Trophoblast cell (in vitro differentiated cells and primary cell): ENCODE measurements around the gene EPHA4.

ENCODE experiments used
- DNase-seq, 2 donors: peaks; one replicate each; pipeline ENCODE4 v3.0.0-alpha.2; 2016
- H2AFZ ChIP-seq: 2 replicates; pipeline ENCODE4 v1.6.1; 2013; ENCODE audit warnings: low read length, moderate library complexity, mild to moderate bottlenecking; ENCODE audit not compliant: insufficient read depth, poor library complexity
- H2AK5ac ChIP-seq: 2 replicates; pipeline ENCODE4 v1.6.1; 2013; ENCODE audit warnings: mild to moderate bottlenecking, low read length
- H2BK120ac ChIP-seq: 2 replicates; pipeline ENCODE4 v1.6.1; 2013; ENCODE audit warnings: low read length, mild to moderate bottlenecking, moderate library complexity; ENCODE audit not compliant: insufficient read depth, poor library complexity
- H2BK12ac ChIP-seq: 2 replicates; pipeline ENCODE4 v1.6.1; 2013; ENCODE audit warnings: mild to moderate bottlenecking, low read length, moderate library complexity
- H2BK5ac ChIP-seq: 2 replicates; pipeline ENCODE4 v1.6.1; 2013; ENCODE audit warnings: low read length, low read depth, moderate library complexity, mild to moderate bottlenecking; ENCODE audit not compliant: poor library complexity
- H3K14ac ChIP-seq: 2 replicates; pipeline ENCODE4 v1.6.1; 2013; ENCODE audit warnings: mild to moderate bottlenecking, low read length
- H3K18ac ChIP-seq: 2 replicates; pipeline ENCODE4 v1.6.1; 2013; ENCODE audit warnings: mild to moderate bottlenecking, low read length
- H3K23ac ChIP-seq: 2 replicates; pipeline ENCODE4 v1.6.1; 2013; ENCODE audit warnings: low read length
- H3K27ac ChIP-seq: 2 replicates; pipeline ENCODE4 v1.5.1; 2013; ENCODE audit warnings: low read depth, mild to moderate bottlenecking, inconsistent platforms, low read length, moderate library complexity
- H3K27me3 ChIP-seq: 2 replicates; pipeline ENCODE4 v1.6.1; 2013; ENCODE audit warnings: inconsistent platforms, mild to moderate bottlenecking, low read length, moderate library complexity; ENCODE audit not compliant: insufficient read depth
- H3K36me3 ChIP-seq, 2 experiments: 1 replicate in 1 of 2; 2 replicates in 1 of 2; pipeline ENCODE4 v1.6.1; 2013; ENCODE audit warnings: low read length in 2 of 2, mild to moderate bottlenecking in 2 of 2, moderate library complexity in 1 of 2; ENCODE audit not compliant: insufficient read depth in 2 of 2, control insufficient read depth in 1 of 2
- H3K4ac ChIP-seq: 2 replicates; pipeline ENCODE4 v1.6.1; 2013; ENCODE audit warnings: low read depth, mild to moderate bottlenecking, low read length, moderate library complexity
- H3K4me1 ChIP-seq, 2 experiments: 1 replicate in 1 of 2; 2 replicates in 1 of 2; pipeline ENCODE4 v1.6.1; 2013; ENCODE audit warnings: low read length in 2 of 2, mild to moderate bottlenecking in 2 of 2, moderate library complexity in 1 of 2; ENCODE audit not compliant: insufficient read depth in 2 of 2, control insufficient read depth in 1 of 2
- H3K4me2 ChIP-seq: 2 replicates; pipeline ENCODE4 v1.6.1; 2013; ENCODE audit warnings: inconsistent platforms, mild to moderate bottlenecking, low read length, moderate library complexity
- H3K4me3 ChIP-seq: 2 replicates; pipeline ENCODE4 v1.5.1; 2013; ENCODE audit warnings: mild to moderate bottlenecking, low read depth, low read length, inconsistent platforms
- H3K79me1 ChIP-seq: one replicate; pipeline ENCODE4 v1.6.1; 2013; ENCODE audit warnings: low read length
- H3K79me2 ChIP-seq: 2 replicates; pipeline ENCODE4 v1.6.1; 2013; ENCODE audit warnings: low read length, mild to moderate bottlenecking; ENCODE audit not compliant: control insufficient read depth, insufficient read depth, poor library complexity
- H3K9ac ChIP-seq: 2 replicates; pipeline ENCODE4 v1.6.1; 2013; ENCODE audit warnings: mild to moderate bottlenecking, low read length
- H3K9me3 ChIP-seq: 2 replicates; pipeline ENCODE4 v1.6.1; 2013; ENCODE audit warnings: low read depth, mild to moderate bottlenecking, control low read depth, inconsistent platforms, low read length; ENCODE audit not compliant: insufficient read depth
- H4K12ac ChIP-seq: 2 replicates; pipeline ENCODE4 v1.6.1; 2013; ENCODE audit warnings: low read depth, mild to moderate bottlenecking, low read length, moderate library complexity
- H4K8ac ChIP-seq: 2 replicates; pipeline ENCODE4 v1.6.1; 2013; ENCODE audit warnings: low read depth, mild to moderate bottlenecking, low read length, moderate library complexity
- H4K91ac ChIP-seq: one replicate; pipeline ENCODE4 v1.6.1; 2013; ENCODE audit warnings: low read depth, mild to moderate bottlenecking, low read length, moderate library complexity
- WGBS: extraction: QIAGEN DNeasy Blood & Tissue Kit; methylation state at CpG from one replicate; pipeline ENCODE4 v1.1.7; 2013; ENCODE audit warnings: missing lambda C conversion rate; ENCODE audit not compliant: insufficient read length, insufficient coverage; ENCODE audit errors: extremely low coverage; 5-methylcytosine and 5-hydroxymethylcytosine counted together

The EPHA4 gene

DNA sequence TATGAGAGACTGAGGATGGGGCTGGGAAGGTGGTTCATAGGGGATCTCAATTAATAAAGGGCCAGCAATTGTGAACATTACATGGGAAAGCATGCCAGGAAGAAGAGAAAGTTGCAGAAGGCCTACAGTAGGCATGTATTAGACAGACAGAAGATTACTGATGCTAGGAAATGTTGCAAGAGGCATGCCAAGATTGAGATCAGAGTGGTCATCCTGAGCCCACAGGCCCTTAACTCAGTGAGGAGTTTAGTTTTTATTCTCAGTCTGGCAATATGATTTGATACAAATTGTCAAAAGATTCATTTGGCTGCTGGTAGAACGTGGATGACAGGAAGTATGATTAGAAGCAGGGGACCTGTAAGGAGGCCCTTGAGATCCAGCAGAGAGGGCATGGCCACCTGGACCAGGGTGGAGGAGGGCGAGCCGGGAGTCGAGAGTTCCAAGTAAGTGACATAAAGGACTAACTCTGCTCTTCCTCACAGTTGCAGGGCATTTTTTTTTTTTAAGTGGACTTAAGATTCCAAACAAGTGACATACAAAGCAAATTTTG is 54.9 kb downstream of the EPHA4 start:
- H2AFZ ChIP-seq: no peak overlapping the region
- no peak overlapping the region for H4K91ac ChIP-seq
- H3K27me3 ChIP-seq: no peaks in the 10 kb centered on the region
- H4K8ac ChIP-seq: no peak overlapping the region
- peak; percentile 9 to 54 for DNase-seq
- no CpG with 5 or more reads among the region's 4 CpGs for WGBS
- no peak overlapping the region for H2AK5ac ChIP-seq
- no peak overlapping the region for H3K27ac ChIP-seq
- peaks cover 0 to 4% of the 10 kb centered on the region in 2 experiments for H3K4me1 ChIP-seq
- no peaks in the 10 kb centered on the region for H3K9me3 ChIP-seq
- H4K12ac ChIP-seq: no peak overlapping the region
- no peak overlapping the region for H3K23ac ChIP-seq
- no peak overlapping the region for H2BK120ac ChIP-seq
- no peak overlapping the region for H2BK12ac ChIP-seq
- no peaks in the 10 kb centered on the region for H3K79me1 ChIP-seq
- no peaks in the 10 kb centered on the region for H3K36me3 ChIP-seq
- H3K14ac ChIP-seq: no peak overlapping the region
- no peak overlapping the region for H3K4ac ChIP-seq
- no peak overlapping the region for H2BK5ac ChIP-seq
- H3K4me2 ChIP-seq: no peak overlapping the region
- H3K9ac ChIP-seq: no peak overlapping the region
- no peak overlapping the region for H3K4me3 ChIP-seq
- H3K79me2 ChIP-seq: no peaks in the 10 kb centered on the region
- no peak overlapping the region for H3K18ac ChIP-seq

DNA sequence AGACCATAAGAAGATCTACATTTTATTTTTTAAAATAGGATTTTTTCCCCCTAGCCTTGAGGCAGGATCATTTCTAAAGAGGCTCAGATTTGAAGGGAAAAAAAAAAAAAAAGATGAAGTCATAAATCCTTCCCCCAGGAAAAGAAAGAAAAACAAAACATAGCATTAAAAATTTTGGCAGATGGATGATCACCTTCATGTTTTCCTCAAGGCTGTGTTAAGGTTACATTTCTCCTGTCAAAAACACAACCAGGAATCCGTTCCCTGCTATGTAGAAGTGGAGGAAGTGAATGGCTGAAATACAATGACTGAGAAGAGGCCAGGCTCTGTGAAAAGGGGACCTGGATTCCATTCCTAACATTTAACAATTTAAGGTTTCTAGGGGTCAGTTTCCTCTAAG is 56.2 kb downstream of the EPHA4 start:
- DNase-seq: no peak
- H3K4me2 ChIP-seq: no peak overlapping the region
- no peaks in the 10 kb centered on the region for H3K27me3 ChIP-seq
- no peak overlapping the region for H4K8ac ChIP-seq
- no peaks in the 10 kb centered on the region for H3K79me1 ChIP-seq
- no peak overlapping the region for H4K91ac ChIP-seq
- H4K12ac ChIP-seq: no peak overlapping the region
- H3K4me1 ChIP-seq: peaks cover 0 to 4% of the 10 kb centered on the region in 2 experiments
- H3K27ac ChIP-seq: no peak overlapping the region
- no peak overlapping the region for H3K23ac ChIP-seq
- no peak overlapping the region for H3K14ac ChIP-seq
- no peak overlapping the region for H3K9ac ChIP-seq
- no peak overlapping the region for H3K4ac ChIP-seq
- no peaks in the 10 kb centered on the region for H3K36me3 ChIP-seq
- no peak overlapping the region for H2AFZ ChIP-seq
- H3K4me3 ChIP-seq: no peak overlapping the region
- H2BK5ac ChIP-seq: no peak overlapping the region
- no peaks in the 10 kb centered on the region for H3K9me3 ChIP-seq
- no peak overlapping the region for H3K18ac ChIP-seq
- H2BK120ac ChIP-seq: no peak overlapping the region
- H2AK5ac ChIP-seq: no peak overlapping the region
- no peaks in the 10 kb centered on the region for H3K79me2 ChIP-seq
- H2BK12ac ChIP-seq: no peak overlapping the region
- WGBS: no CpG with 5 or more reads among the region's 1 CpG

DNA sequence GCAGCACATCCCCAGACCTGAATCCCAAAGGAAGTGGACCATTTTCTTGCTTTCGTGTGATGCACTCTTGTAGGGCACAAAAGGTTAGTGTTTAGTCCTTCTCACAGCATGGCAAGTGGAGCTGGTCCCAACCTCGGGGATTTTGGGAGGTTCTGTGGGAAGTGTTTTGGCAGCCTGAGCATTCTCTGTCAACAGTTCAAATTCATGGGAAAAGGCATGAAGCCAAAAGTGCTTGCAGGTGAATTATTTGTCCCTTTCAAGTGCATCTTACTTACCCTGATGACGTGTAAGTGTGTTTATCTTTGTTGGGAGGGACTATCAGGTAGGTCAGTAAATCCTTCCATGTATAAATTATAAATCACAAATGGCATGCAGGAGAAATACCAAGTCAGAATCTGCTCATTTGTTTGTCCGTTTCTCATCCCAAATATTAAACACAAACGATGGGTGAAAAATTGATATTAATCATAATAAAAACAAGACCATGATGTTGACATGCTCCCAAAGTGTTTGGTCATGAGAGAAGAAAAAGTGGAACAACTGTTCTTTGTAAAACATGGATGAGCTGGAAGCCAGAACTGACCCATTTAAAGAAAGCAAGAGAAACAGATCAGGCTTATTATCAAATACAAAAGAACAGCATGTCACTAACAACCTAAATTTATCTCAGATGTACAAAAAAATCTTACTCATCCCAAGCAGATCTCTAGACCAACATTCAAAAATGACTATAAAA is 57.6 kb downstream of the EPHA4 start:
- no peak overlapping the region for H2AK5ac ChIP-seq
- peaks cover 0 to 4% of the 10 kb centered on the region in 2 experiments for H3K4me1 ChIP-seq
- peak overlapping the region; percentile 25 for H3K4me3 ChIP-seq
- no peaks in the 10 kb centered on the region for H3K9me3 ChIP-seq
- no peak overlapping the region for H4K12ac ChIP-seq
- no peaks in the 10 kb centered on the region for H3K79me1 ChIP-seq
- H2BK12ac ChIP-seq: no peak overlapping the region
- H3K18ac ChIP-seq: no peak overlapping the region
- DNase-seq: no peak
- no peak overlapping the region for H2BK120ac ChIP-seq
- H3K14ac ChIP-seq: no peak overlapping the region
- H4K91ac ChIP-seq: no peak overlapping the region
- H3K27me3 ChIP-seq: no peaks in the 10 kb centered on the region
- no peak overlapping the region for H2BK5ac ChIP-seq
- no peak overlapping the region for H2AFZ ChIP-seq
- H3K4me2 ChIP-seq: no peak overlapping the region
- no peak overlapping the region for H3K4ac ChIP-seq
- H3K79me2 ChIP-seq: no peaks in the 10 kb centered on the region
- no peak overlapping the region for H4K8ac ChIP-seq
- no CpG with 5 or more reads among the region's 5 CpGs for WGBS
- no peak overlapping the region for H3K23ac ChIP-seq
- no peak overlapping the region for H3K9ac ChIP-seq
- no peaks in the 10 kb centered on the region for H3K36me3 ChIP-seq
- no peak overlapping the region for H3K27ac ChIP-seq

DNA sequence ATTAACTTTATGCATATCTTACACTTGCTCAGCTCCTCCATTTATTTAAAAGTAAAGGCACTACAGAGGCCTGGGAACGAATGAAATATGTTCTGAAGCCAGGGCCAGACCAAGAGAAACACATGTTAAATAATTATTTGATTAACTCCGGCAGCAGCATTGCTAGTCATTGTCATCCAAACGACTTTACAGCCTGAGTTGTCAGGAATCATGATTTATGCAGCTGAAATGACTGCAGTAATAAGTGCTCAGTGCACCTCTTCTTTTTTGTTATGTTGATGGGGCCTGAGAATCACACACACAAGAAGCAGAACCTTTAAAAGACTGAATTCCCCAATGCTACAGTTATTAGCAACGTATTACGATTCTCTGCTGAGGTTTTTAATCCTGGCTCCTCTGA is 58.9 kb downstream of the EPHA4 start:
- no peak overlapping the region for H4K8ac ChIP-seq
- H3K4me2 ChIP-seq: no peak overlapping the region
- no peak overlapping the region for H2AK5ac ChIP-seq
- no peaks in the 10 kb centered on the region for H3K27me3 ChIP-seq
- no peak overlapping the region for H3K4me3 ChIP-seq
- no peak overlapping the region for H3K14ac ChIP-seq
- H2BK5ac ChIP-seq: no peak overlapping the region
- no peak overlapping the region for H3K18ac ChIP-seq
- H3K4me1 ChIP-seq: peaks cover 0 to 4% of the 10 kb centered on the region in 2 experiments
- no peaks in the 10 kb centered on the region for H3K79me1 ChIP-seq
- no CpG with 5 or more reads among the region's 5 CpGs for WGBS
- no peak overlapping the region for H3K23ac ChIP-seq
- H3K9ac ChIP-seq: no peak overlapping the region
- no peak overlapping the region for H4K91ac ChIP-seq
- H2BK12ac ChIP-seq: no peak overlapping the region
- H3K9me3 ChIP-seq: no peaks in the 10 kb centered on the region
- no peak for DNase-seq
- H3K27ac ChIP-seq: no peak overlapping the region
- no peak overlapping the region for H2AFZ ChIP-seq
- H3K79me2 ChIP-seq: no peaks in the 10 kb centered on the region
- H3K36me3 ChIP-seq: no peaks in the 10 kb centered on the region
- H4K12ac ChIP-seq: no peak overlapping the region
- no peak overlapping the region for H3K4ac ChIP-seq
- H2BK120ac ChIP-seq: no peak overlapping the region
